NCI-H146 (cell line): Measurements from ENCODE around the gene SHC1.
"Not testable (repeated sequence)": the region's sequence is repeated elsewhere in the genome, so short reads cannot be mapped to it uniquely, and the experiment has no call there.

Experiments used
- DNase-seq: peaks from one replicate; lab custom pipeline; 2025; lab: John Stamatoyannopoulos, UW

Gene SHC1

DNA sequence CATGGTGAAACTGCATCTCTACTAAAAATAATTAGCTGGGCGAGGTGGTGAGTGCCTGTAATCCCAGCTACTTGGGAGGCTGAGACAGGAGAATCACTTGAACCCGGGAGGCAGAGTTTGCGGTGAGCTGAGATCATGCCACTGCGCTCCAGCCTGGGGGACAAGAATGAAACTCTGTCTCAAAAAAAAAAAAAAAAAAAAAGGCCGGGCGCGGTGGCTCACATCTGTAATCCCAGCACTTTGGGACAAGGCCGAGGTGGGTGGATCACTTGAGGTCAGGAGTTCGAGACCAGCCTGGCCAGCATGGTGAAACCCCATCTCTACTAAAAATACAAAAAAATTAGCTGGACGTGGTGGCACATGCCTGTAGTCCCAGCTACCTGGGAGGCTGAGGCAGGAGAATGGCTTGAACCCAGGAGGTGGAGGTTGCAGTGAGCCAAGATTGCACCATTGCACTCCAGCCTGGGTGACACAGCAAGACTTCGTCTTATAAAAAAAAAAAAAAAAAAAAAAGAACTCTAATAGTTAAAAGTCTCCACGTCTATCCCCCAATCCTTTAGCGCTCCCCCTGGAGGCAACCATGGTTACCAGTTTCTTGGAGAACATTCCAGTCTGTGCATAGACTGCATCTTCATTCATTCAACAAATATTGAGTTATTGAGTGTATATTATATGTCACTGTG is 24.9 kb upstream of the SHC1 start:
- DNase-seq, result not testable (repeated sequence)

DNA sequence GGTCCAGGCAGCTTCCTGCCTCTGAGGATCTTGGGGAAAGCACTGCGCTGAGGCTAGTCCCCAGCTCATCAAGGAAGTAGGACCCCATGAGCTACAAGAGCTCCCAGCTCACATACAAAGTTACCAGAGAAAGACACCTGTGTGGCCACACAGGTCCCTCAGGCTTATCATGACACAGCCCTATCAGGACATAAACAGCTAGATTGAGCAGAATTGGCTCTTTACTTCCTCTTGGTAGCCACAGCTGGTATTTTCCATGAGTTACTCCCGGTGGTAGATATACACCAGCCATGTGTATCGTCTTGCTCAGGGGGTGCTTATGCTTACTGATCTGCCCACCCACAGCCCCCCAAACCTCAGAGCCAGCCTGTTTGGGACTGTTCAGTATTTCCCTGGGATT is 24.0 kb upstream of the SHC1 start:
- DNase-seq, result no peak

DNA sequence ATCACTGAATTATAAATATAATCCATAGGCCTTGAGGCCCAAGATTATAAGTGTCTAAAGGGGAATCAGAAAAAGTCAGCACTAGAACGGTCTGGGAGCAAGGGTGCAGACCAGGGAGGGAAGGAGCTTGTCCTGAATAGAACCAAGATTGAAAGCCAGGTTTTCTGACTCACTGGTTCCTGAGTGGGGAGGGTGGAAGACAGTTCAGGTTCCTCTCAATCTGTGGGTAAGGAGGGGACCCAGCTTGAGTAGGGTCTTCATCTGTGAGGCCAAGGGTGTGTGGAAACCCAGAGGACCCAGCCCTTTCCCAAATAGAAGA is 23.7 kb upstream of the SHC1 start:
- DNase-seq, result no peak

DNA sequence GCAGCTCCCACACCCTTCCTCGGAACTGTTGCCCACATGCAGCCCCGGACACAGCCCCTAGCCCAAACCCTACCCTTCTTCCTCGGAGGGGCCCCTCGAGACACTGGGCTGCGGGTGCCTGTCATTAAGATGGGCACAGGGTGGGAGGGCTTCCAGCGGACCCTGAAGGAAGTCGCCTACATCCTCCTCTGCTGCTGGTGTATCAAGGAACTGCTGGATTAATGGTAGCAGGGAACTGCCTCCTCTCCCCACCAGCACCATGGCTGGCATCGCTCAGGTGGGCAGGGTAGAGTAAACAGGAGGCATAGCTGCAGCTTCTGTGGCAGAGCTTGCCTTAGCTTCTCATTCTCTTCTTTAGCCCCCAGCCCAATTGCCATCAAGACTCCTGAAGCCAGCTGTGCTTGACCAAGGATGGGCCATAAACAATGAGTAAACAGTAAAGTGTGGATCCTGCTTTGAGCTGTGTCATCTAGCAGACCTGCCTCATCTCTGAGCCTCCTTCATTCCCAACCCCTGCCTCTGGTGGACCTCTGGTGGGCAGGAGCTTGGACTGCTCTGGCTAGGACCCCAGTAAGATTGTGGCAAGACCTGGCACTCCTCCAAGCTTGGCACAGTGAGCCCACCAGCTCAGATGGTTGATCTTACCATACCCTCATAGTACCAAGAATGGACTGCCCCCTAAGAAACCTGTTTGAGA is 23.2 kb upstream of the SHC1 start, which contains the start of gene LENEP:
LENEP (plus strand) TSS at position 15 of the 697 bp plus-strand sequence; CDS start at position 37, 22 bp downstream.
- no peak for DNase-seq

DNA sequence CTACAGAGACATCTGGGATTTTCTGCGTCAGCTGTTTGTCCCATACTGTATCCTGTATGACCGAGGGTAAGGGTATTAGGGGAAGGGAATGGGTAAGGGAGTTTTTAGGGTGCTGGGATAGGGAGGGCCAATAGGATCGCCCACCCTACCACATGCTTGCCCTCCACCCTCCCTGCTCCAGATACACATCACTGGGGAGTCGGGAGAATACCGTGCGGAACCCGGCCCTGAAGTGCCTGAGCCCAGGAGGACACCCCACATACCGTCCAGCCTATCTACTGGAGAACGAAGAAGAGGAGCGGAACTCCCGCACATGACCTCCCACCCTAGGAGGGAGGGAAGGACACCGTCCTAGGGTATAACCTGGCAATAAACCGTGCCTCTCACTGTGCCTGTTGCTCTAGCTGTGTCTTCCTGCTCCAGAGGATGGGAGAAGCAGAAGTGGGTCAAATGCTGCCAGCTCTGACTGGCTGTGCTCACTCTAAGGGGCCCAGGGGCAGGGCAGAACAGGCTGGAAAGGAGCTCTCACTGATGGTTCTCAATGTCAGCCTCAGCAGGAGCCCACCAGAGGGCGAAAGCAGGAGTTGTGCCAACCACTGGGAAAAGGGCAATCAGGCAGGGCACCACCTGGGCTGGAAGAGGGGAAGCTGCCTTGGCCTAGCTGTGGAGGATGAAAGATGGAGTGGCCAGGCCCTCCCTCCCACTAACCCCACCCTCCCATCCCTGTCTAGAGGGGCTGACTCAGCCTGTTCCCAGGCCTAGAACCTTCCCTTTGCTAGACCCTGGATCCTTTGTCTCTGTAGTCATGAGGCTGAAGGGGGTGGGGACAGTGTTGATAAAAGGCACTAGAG is 22.4 kb upstream of the SHC1 start:
- no peak for DNase-seq

DNA sequence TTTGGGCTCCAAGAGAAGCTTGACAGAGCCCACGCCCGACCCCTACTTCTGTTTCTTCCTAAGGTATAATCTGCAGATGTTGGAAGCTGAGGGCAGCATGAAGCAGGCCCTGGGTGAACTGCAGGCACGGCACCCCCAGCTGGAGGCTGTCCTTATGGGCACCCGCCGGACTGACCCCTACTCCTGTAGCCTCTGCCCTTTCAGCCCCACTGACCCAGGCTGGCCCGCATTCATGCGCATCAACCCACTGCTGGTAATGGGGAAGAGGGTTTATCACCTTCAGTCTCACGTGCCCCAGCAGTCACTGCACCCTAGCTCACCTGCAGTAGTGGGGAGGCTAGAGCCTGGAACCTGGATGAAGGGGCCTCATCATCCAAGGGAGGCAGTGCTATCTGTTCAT is 19.7 kb upstream of the SHC1 start:
- DNase-seq, result no peak

DNA sequence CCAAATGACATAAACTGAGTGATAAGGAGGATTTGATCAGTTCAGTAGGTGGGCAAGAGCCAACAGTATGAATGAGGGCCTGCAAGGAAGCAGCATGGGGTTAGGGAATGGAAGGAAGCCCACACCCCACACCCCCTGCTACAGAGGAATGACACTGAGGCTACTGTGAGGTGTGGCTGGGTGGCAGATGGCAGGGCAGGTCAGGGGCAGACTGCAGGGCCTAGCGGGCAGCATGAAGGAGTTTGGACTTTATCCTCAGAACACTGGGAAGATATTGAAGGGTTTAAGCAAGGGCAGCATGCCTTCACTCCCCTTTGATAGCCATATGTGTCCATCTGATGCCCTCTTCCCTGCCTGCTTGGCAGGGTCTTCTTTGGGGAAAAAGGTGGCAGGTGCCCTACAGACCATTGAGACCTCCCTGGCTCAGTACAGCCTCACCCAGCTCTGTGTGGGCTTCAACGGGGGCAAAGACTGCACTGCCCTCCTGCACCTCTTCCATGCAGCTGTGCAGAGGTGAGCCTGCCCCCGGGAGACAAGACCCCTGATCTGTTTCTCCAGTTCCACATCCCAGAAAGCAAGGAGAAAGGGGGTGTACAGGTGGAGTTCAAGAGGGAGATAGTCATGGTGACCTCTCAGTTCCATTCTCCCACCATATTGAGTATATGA is 18.8 kb upstream of the SHC1 start:
- no peak for DNase-seq

DNA sequence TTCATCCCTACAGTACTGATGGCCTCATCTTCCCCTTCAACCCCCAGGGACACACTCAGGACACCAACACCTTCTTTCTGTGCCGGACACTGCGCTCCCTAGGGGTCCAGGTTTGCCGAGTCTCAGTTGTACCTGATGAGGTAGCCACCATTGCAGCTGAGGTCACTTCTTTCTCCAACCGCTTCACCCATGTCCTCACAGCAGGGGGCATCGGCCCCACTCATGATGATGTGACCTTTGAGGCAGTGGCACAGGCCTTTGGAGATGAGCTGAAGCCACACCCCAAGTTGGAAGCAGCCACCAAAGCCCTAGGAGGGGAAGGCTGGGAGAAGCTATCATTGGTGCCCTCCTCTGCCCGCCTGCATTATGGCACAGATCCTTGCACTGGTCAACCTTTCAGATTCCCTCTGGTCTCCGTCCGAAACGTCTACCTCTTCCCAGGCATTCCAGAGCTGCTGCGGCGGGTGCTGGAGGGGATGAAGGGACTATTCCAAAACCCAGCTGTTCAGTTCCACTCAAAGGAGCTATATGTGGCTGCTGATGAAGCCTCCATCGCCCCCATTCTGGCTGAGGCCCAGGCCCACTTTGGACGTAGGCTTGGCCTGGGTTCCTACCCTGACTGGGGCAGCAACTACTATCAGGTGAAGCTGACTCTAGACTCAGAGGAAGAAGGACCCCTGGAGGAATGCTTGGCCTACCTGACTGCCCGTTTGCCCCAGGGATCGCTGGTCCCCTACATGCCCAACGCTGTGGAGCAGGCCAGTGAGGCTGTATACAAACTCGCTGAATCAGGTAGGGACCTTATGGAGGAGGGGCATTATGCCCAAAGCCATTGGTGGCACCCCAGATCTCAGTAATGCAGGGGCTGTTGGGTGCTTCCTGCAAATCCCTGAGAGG is 17.8 kb upstream of the SHC1 start:
- DNase-seq, result no peak

DNA sequence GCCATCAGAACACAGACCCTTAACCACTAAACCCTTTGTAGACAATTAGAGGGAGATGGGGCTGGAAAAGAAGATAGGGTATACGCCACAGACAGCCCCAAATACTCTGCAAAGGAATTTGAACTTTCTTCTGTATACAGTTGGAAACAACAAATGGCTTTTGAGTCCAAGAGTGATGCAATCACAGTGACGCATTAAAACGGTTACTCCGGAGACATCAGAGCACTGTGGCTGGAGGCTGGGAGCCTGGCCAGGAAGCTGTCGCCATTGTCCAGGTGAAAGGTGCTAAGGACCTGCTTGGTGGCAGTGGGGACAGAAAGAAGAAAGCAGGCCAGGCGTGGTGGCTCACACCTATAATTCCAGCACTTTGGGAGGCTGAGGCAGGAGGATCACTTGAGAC is 16.8 kb upstream of the SHC1 start:
- DNase-seq, result no peak

DNA sequence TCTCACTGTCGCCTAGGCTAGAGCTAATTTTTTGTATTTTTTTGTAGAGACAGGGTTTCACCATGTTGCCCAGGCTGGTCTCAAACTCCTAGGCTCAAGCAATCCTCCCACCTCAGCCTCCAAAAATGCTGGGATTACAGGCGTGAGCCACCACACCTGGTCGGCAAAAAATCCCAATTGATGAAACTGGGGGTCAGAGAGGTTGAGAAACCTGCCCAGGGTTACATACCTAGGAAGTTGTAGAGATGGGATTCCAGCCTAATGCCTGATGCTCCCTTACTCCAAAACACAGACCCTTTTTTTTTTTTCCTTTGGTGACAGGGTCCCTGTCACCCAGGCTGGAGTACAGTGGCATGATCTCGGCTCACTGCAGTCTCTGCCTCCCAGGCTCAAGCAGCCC is 16.2 kb upstream of the SHC1 start:
- DNase-seq, result not testable (repeated sequence)

DNA sequence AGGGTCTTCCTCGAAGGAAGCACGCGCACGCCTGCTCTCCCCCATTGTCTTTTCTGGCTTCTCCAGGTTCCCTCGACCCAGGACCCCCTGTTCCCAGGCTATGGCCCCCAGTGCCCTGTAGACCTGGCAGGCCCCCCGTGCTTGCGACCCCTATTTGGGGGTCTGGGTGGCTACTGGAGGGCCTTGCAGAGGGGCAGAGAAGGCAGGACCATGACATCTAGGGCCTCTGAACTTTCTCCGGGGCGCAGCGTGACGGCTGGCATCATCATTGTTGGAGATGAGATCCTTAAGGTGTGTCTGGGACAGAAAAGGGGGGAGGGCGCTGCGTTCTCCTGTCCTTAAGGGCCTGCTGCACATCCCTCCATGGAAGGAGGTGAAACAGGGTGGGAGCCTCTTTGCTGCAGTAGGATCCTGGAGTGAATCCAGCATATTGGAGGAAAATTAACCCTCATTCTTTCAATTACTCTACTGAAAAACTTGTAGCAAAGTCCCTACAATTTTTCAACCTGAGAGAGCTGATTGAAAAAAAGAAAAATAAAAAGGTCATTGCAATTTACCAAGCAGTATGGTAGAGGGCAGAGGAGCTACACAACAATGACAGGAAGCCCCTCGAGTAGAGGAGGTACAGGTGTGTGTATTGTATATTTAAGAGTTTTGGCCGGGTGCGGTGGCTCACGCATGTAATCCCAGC is 13.4 kb upstream of the SHC1 start:
- no peak for DNase-seq

DNA sequence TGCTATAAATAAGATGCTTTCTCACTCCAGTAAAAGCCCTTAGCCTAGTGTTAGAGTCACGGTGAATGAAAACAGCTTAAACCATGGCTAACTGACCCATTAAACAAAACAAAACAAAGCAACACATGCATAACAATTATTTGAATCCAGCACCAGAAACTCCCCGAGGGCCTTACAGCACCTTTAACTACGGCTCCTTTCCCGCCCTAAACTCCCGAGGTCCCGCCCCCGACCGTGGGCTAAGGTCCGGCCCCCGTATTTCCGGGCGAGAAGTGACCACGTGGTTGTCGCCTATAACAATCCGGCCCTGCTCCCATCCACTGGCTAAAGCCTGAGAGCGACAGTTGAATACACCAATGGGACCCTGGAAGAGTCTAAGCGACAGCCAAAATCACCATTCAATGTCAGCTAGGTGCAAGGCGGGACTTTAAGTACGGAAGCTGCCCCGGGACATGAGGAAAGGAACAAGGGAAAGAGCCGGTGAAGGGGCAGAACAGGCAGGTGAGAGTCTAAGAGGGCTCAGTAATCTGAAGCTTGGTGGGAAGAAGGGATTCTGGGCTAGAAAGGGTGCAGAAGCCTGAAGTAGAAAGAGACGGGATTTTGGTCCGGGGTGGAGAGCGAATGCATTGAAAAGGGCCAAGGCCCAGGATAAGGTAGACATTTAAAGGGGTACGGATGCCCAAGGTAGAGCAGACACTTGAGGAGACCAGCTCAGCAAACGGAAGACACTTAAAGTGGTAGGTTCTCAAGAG is 12.5 kb upstream of the SHC1 start, which contains the start of gene FLAD1:
FLAD1 (plus strand) TSS at position 448 of the 752 bp plus-strand sequence. CDS start 351 bp downstream, outside the sequence.
- peak; percentile 99 for DNase-seq

DNA sequence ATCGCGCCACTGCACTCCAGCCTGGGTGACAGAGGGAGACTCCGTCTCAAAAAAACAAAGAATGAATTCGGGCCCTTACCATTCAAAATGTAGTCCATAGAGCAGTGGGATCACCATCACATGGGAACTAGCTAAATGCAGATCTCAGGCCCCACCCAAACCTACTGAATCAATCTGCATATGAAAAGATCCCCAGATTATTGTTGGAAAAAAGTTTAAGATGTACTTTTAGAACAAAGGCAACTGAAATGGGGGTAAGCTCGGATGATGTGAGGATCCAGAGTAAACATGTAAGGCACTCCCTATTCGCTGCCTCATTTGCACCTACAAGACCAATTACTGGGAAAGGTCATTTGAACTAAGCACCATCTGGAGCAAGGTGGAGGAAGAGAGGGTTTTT is 11.8 kb upstream of the SHC1 start:
- DNase-seq, result no peak

DNA sequence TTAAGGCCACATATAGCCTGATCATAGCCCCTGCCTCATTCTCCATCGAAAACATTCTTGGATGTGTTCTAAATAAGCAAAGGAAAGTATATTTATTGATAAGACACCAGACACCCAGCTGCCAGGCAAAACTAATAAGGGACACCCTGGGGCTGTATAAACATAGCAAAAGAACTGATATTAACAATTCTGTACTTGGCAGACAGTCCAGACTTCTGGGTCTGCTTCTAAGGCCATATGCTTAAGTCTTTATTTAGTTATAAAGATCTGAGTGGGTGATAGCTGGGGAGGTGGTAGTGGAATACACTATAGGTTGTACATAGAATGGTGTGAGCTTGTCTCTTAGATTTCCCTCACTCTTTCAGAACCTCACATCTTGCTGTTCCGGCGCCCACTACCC is 7.8 kb upstream of the SHC1 start:
- DNase-seq, result no peak

DNA sequence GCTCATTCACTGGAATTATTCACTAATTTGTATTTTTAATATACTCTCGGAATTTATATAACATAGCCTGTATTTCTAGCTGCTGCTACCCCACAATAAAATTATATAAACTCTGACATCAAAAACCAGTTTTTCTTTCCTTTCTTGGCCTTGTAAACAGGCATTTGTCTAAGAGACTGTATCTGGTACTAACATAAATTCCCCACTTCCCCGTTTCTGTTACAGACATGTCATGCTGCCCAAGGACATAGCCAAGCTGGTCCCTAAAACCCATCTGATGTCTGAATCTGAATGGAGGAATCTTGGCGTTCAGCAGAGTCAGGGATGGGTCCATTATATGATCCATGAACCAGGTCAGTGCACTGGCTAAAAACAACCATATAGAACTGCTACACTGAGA is 7.2 kb upstream of the SHC1 start:
- not testable (repeated sequence) for DNase-seq

DNA sequence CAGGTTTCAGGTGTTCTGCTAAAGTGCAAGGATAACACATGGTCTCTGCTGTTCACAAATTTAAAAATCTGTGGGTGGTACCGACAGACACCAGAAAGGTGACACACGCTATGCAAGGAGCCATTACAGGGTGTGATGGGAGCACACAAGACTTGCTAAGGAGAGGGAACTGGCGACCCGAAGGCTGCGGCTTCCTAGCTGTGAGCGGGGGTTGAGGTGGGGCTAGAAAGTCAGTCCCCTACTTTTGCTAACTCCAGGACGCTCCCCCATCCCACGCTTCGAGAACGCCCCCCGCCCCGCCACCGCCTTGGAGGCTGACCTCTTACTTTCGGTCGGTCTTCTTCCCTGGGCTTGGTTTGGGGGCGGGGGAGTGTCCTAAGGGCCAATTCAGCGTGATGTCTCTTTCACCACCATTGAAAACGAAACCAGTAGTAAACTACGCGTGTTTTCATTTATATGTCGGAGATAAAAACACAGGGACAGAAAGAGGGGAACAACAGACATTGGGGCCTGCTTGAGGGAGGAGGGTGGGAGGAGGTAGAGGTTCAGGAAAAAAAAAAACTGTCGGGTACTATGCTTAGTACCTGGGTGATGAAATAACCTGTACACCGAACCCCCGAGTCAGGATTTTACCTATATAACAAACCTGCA is 5.0 kb upstream of the SHC1 start:
- DNase-seq, result peak; percentile 27

DNA sequence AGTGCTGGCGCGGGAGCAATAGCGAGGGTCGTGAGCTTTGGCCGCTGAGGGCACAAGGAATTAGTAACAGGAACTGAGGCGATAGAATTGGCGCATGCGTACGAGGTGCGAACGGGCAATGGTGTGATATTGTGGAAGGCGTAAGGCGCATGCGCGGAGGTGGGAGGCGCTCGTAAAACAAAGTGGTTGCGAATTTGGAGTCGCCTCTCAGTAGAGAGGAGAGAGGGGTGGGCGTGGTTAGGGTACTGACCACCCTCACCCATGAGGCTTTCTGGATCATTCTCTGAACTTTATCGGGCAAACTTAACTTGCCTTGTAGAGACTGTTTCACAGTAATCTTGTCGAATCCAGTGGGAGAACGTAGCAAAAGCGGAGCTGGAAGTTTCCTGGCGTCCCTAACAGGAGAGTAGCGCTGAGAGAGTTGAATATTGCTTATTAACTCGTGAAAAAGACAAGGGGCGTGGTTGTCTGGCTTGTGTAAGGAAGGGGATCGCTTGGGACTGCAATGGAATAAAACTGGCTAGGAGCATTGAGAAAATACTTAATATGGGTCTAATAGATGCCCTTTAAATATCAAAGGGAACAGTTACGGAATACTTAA is 4.4 kb upstream of the SHC1 start:
- peak; percentile 96 for DNase-seq

DNA sequence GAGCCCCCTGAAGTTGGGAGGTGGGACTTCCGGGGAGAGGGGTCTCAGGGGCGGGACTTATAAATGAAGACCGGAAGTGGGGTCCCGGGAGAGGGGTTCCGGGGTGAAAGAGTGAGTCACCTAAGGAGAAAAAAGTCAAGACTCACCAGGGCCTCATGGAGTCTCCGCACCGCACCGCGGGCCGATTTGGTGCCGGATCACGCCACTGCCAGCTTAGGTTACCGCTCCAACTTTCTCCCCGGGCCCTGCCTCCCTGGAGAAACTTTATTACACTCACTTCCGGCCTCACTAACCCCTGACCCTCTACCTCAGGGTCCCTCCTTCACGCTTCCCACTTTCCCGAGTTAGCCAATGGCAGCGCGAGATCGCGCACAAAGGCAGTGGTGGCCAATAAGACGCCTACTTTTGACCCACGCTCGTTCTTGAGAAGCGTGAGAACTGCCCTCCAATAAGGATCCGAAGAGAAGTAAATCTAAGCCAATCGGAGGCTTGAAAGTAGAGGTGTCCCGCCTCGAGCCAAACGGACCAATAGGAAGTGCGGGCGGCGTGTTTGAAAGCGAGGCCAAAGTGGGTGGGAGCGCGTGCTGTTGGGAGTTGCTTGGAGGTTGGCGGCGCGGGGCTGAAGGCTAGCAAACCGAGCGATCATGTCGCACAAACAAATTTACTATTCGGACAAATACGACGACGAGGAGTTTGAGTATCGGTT is 3.7 kb upstream of the SHC1 start, which contains the start of gene CKS1B:
CKS1B (plus strand) TSS at position 580 of the 706 bp plus-strand sequence; CDS start at position 645, 65 bp downstream.
- DNase-seq, result peak; percentile 100
